Chondrocyte (in vitro differentiated cells): ENCODE results near the gene MTG1. TPM values are rescaled to one million over a fixed set of nuclear protein-coding genes. Genes with fewer than 3 reads are reported as not detected.

ENCODE experiments used
- DNase-seq: peaks from one replicate; pipeline ENCODE4 v3.0.0; 2021; ENCODE audit warnings: mixed read lengths, low spot score
- H3K27ac Mint-ChIP-seq: one replicate; pipeline ENCODE4 v1.8.0; 2021; ENCODE audit warnings: mild to moderate bottlenecking, moderate library complexity, mixed read lengths; ENCODE audit not compliant: unreplicated experiment
- H3K27me3 Mint-ChIP-seq: 2 replicates; pipeline ENCODE4 v1.8.0; 2021; ENCODE audit warnings: low read depth, mixed read lengths
- H3K36me3 Mint-ChIP-seq: 2 replicates; pipeline ENCODE4 v1.8.0; 2021; ENCODE audit warnings: low read depth, mixed read lengths
- H3K4me1 Mint-ChIP-seq: 2 replicates; pipeline ENCODE4 v1.8.0; 2021; ENCODE audit warnings: low read depth, mild to moderate bottlenecking, mixed read lengths
- H3K4me3 Mint-ChIP-seq: one replicate; pipeline ENCODE4 v1.8.0; 2021; ENCODE audit warnings: mild to moderate bottlenecking, moderate library complexity, mixed read lengths; ENCODE audit not compliant: unreplicated experiment
- H3K9me3 Mint-ChIP-seq: 2 replicates; pipeline ENCODE4 v1.8.0; 2021; ENCODE audit warnings: low read depth, mixed read lengths
- total RNA-seq: library from RNA; stranded (reverse); gene quantifications from 3 replicates; pipeline ENCODE4 v1.2.1, GENCODE V29; 2021
- TF ChIP-seq, protein P1 (sequence below): fragments of 200-600 bp; sonication (generic); IDR thresholded peaks from 2 replicates; pipeline ENCODE4 v1.5.0; 2021; ENCODE audit warnings: antibody characterized with exemption, mild to moderate bottlenecking, moderate library complexity

MTG1 gene
- total RNA-seq, 1 donor from 2014 or later = 36.7 TPM

GRCh38 chr10:133357285-133358161, 36.4 kb upstream of the MTG1 start, which contains the start of gene FUOM:
Gene FUOM, minus strand, starts transcription at chr10:133358019. Its CDS starts 12 bp downstream, at chr10:133358007.
- H3K27ac Mint-ChIP-seq = peak within 1 kb of the TSS; percentile 54
- DNase-seq = peak; percentile 93
- H3K36me3 Mint-ChIP-seq = peaks cover 8% of the 10 kb centered on the region
- H3K27me3 Mint-ChIP-seq = no peaks in the 10 kb centered on the region
- H3K4me3 Mint-ChIP-seq = peak within 1 kb of the TSS; percentile 72
- no peaks in the 10 kb centered on the region for H3K9me3 Mint-ChIP-seq
- H3K4me1 Mint-ChIP-seq = no peaks in the 10 kb centered on the region
- TF ChIP-seq, protein P1, sequence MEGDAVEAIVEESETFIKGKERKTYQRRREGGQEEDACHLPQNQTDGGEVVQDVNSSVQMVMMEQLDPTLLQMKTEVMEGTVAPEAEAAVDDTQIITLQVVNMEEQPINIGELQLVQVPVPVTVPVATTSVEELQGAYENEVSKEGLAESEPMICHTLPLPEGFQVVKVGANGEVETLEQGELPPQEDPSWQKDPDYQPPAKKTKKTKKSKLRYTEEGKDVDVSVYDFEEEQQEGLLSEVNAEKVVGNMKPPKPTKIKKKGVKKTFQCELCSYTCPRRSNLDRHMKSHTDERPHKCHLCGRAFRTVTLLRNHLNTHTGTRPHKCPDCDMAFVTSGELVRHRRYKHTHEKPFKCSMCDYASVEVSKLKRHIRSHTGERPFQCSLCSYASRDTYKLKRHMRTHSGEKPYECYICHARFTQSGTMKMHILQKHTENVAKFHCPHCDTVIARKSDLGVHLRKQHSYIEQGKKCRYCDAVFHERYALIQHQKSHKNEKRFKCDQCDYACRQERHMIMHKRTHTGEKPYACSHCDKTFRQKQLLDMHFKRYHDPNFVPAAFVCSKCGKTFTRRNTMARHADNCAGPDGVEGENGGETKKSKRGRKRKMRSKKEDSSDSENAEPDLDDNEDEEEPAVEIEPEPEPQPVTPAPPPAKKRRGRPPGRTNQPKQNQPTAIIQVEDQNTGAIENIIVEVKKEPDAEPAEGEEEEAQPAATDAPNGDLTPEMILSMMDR = no peak

GRCh38 chr10:133358162-133358924, 35.6 kb upstream of the MTG1 start:
- no peaks in the 10 kb centered on the region for H3K4me1 Mint-ChIP-seq
- peaks cover 12% of the 10 kb centered on the region for H3K36me3 Mint-ChIP-seq
- H3K9me3 Mint-ChIP-seq = no peaks in the 10 kb centered on the region
- peak; percentile 91 for DNase-seq
- H3K27me3 Mint-ChIP-seq = no peaks in the 10 kb centered on the region
- TF ChIP-seq, protein P1 = no peak
- H3K4me3 Mint-ChIP-seq = no peak overlapping the region
- no peak overlapping the region for H3K27ac Mint-ChIP-seq

GRCh38 chr10:133358925-133359310, 35.0 kb upstream of the MTG1 start:
- no peak overlapping the region for H3K4me3 Mint-ChIP-seq
- H3K27ac Mint-ChIP-seq = no peak overlapping the region
- TF ChIP-seq, protein P1 = no peak
- H3K36me3 Mint-ChIP-seq = peaks cover 12% of the 10 kb centered on the region
- no peaks in the 10 kb centered on the region for H3K9me3 Mint-ChIP-seq
- H3K4me1 Mint-ChIP-seq = no peaks in the 10 kb centered on the region
- no peaks in the 10 kb centered on the region for H3K27me3 Mint-ChIP-seq
- DNase-seq = no peak

GRCh38 chr10:133359554-133359971, 34.4 kb upstream of the MTG1 start:
- DNase-seq = no peak
- Mint-ChIP-seq H3K9me3 (no peaks in the 10 kb centered on the region), H3K27ac (no peak overlapping the region), H3K27me3 (no peaks in the 10 kb centered on the region), H3K36me3 (peaks cover 14% of the 10 kb centered on the region), H3K4me3 (no peak overlapping the region), H3K4me1 (no peaks in the 10 kb centered on the region)
- TF ChIP-seq, protein P1 = no peak

GRCh38 chr10:133359972-133360610, 33.9 kb upstream of the MTG1 start:
- TF ChIP-seq, protein P1 = no peak
- no peaks in the 10 kb centered on the region for H3K9me3 Mint-ChIP-seq
- H3K36me3 Mint-ChIP-seq = peaks cover 17% of the 10 kb centered on the region
- DNase-seq = no peak
- H3K27me3 Mint-ChIP-seq = no peaks in the 10 kb centered on the region
- no peak overlapping the region for H3K27ac Mint-ChIP-seq
- H3K4me1 Mint-ChIP-seq = no peaks in the 10 kb centered on the region
- H3K4me3 Mint-ChIP-seq = no peak overlapping the region
